Gastroesophageal sphincter (tissue), 4 donors: ENCODE data around the gene ATP2C1. TPM values are rescaled to one million over a fixed set of nuclear protein-coding genes. Genes with fewer than 3 reads are reported as not detected.

Experiments
- ATAC-seq: fragments of 150-250 bp; one replicate; pipeline ENCODE4 v1.9.1; 2016; ENCODE audit warnings: mild to moderate bottlenecking, moderate library complexity
- H3K27ac ChIP-seq, 4 donors: fragments of 200-600 bp; sonication (generic) in 3 of 4; 1 replicate in 3 of 4; 2 replicates in 1 of 4; pipeline ENCODE4 v1.5.1; 2016 to 2019
- H3K27me3 ChIP-seq: fragments of 200-600 bp; sonication (generic); one replicate; pipeline ENCODE4 v1.5.1; 2019
- H3K36me3 ChIP-seq, 2 donors: fragments of 200-600 bp; sonication (generic); one replicate each; pipeline ENCODE4 v1.5.1; 2019; ENCODE audit warnings: control low read depth in 1 of 2
- H3K4me1 ChIP-seq, 3 donors: fragments of 200-600 bp; sonication (generic); 1 replicate in 2 of 3; 2 replicates in 1 of 3; pipeline ENCODE4 v1.5.1; 2016 to 2019; ENCODE audit warnings: control low read depth in 2 of 3
- H3K4me3 ChIP-seq, 2 donors: fragments of 200-600 bp; sonication (generic); one replicate each; pipeline ENCODE4 v1.5.1; 2019; ENCODE audit warnings: mild to moderate bottlenecking in 1 of 2, moderate library complexity in 1 of 2
- H3K9me3 ChIP-seq, 3 donors: fragments of 200-600 bp; sonication (generic); one replicate each; pipeline ENCODE4 v1.5.1; 2017 to 2019; ENCODE audit warnings: control low read depth in 2 of 3
- EP300 ChIP-seq: sonication (generic); formaldehyde crosslinking; IDR thresholded peaks from one replicate; pipeline ENCODE4 v1.6.1; 2017; ENCODE audit warnings: antibody characterized with exemption, mild to moderate bottlenecking
- POLR2A ChIP-seq, 2 donors: fragments of 450-650 bp; IDR thresholded peaks; one replicate each; pipeline ENCODE4 v1.6.1; 2017; ENCODE audit warnings: antibody characterized with exemption in 2 of 2, mild to moderate bottlenecking in 2 of 2, moderate library complexity in 1 of 2
- POLR2AphosphoS5 ChIP-seq: sonication (generic); formaldehyde crosslinking; IDR thresholded peaks from one replicate; pipeline ENCODE4 v1.6.1; 2017; ENCODE audit warnings: antibody characterized with exemption
- WGBS, 2 donors: methylation state at CpG; one replicate each; pipeline ENCODE4 v1.1.5; 2018; ENCODE audit warnings: low coverage in 1 of 2; 5-methylcytosine and 5-hydroxymethylcytosine counted together
- total RNA-seq, 4 donors: library from RNA; depleted of rRNA; stranded (reverse); fragments of >200 nt; gene quantifications; one replicate each; pipeline ENCODE4 v1.1.0, GENCODE V29; 2016
- TF ChIP-seq, protein P1 (sequence below), 4 experiments: fragments of 200-600 bp in 2 of 4; fragments of 450-650 bp in 2 of 4; sonication (generic) in 1 of 4; IDR thresholded peaks; one replicate each; pipeline ENCODE4 v1.5.1; 2017 to 2019; ENCODE audit warnings: antibody characterized with exemption in 4 of 4, mild to moderate bottlenecking in 2 of 4, moderate library complexity in 2 of 4

Gene ATP2C1
- total RNA-seq, 4 donors from 2014 or later = 36.7 to 56.6 (median 44.8) TPM

DNA sequence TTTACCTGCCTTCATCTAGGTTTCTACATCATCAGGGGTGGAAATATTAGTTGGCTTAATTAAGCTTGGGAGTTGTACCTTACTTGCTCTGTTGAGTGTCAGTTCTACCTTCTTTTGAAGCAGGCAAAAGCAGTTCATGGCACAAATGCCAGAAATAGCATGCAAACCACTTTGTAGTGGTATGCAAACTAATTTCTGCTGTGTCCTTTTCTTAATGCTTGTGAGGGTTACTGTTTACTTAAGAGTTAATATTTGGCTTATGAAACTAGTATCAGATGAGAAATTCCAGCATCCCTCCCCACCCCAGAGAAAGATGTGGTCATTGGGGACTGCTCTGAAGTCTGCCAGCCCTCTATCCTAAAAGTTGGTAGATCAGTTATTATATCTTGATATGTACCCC lies 7.1 kb downstream of the ATP2C1 start:
- Histone ChIP-seq H3K9me3 (no peaks in the 10 kb centered on the region), H3K27me3 (no peaks in the 10 kb centered on the region), H3K4me3 (no peak overlapping the region), H3K36me3 (no peaks in the 10 kb centered on the region), H3K4me1 (peaks cover 0 to 78% (median 3%) of the 10 kb centered on the region in 3 donors), H3K27ac (no peak overlapping the region)
- no peak for ATAC-seq
- TF ChIP-seq EP300 (no peak), POLR2AphosphoS5 (no peak), POLR2A (IDR thresholded peaks at IDR 0.05) (no peak)
- TF ChIP-seq, protein P1, sequence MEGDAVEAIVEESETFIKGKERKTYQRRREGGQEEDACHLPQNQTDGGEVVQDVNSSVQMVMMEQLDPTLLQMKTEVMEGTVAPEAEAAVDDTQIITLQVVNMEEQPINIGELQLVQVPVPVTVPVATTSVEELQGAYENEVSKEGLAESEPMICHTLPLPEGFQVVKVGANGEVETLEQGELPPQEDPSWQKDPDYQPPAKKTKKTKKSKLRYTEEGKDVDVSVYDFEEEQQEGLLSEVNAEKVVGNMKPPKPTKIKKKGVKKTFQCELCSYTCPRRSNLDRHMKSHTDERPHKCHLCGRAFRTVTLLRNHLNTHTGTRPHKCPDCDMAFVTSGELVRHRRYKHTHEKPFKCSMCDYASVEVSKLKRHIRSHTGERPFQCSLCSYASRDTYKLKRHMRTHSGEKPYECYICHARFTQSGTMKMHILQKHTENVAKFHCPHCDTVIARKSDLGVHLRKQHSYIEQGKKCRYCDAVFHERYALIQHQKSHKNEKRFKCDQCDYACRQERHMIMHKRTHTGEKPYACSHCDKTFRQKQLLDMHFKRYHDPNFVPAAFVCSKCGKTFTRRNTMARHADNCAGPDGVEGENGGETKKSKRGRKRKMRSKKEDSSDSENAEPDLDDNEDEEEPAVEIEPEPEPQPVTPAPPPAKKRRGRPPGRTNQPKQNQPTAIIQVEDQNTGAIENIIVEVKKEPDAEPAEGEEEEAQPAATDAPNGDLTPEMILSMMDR (IDR thresholded peaks at IDR 0.05) = no peak

- Histone ChIP-seq H3K4me1 (peaks cover 0 to 78% (median 3%) of the 10 kb centered on the region in 3 donors), H3K4me3 (no peak overlapping the region), H3K36me3 (no peaks in the 10 kb centered on the region), H3K9me3 (no peaks in the 10 kb centered on the region), H3K27me3 (no peaks in the 10 kb centered on the region), H3K27ac (no peak overlapping the region)
- TF ChIP-seq EP300 = no peak
- no peak for TF ChIP-seq POLR2AphosphoS5
- no peak for TF ChIP-seq POLR2A (IDR thresholded peaks at IDR 0.05)
- TF ChIP-seq, protein P1 (IDR thresholded peaks at IDR 0.05) = no peak
- 57 to 74% methylated on average over 3 to 6 of the region's 6 CpGs for WGBS, 2 donors
- no peak for ATAC-seq
Measured at GRCh38 chr3:130901463-130902204, 7.8 kb downstream of the ATP2C1 start.

DNA sequence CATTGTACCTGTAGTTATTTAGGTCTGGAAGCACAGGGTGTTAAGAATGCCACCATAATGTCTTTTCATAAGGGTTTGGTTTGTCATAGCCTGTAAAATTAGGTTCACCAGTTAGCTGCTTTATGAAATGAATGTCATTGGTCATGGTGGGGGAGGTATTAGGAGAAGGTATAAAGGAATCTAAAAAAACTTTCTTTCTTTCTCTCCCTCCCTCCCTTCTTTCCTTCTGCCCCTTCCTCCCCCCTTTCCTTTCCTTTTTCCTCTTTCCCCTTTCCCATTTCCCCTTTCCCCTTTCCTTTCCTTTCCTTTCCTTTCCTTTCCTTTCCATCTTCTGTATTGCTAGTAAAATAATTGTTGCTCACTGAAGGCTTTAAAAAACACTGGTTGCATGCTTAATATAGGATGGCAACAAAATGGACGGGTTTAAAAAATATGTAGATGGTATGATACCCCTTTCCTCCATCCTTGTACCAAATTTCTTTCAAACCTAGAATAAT lies 9.6 kb downstream of the ATP2C1 start:
- TF ChIP-seq POLR2A (IDR thresholded peaks at IDR 0.05) = no peak
- TF ChIP-seq EP300 = no peak
- TF ChIP-seq POLR2AphosphoS5 = no peak
- TF ChIP-seq, protein P1 (IDR thresholded peaks at IDR 0.05) = no peak
- H3K9me3 ChIP-seq = no peaks in the 10 kb centered on the region
- WGBS, 2 donors = 90 to 100% methylated on average over 1 of the region's 1 CpG
- no peak overlapping the region for H3K4me3 ChIP-seq
- H3K27ac ChIP-seq = no peak overlapping the region
- no peak for ATAC-seq
- no peaks in the 10 kb centered on the region for H3K36me3 ChIP-seq
- peaks cover 0 to 66% (median 3%) of the 10 kb centered on the region in 3 donors for H3K4me1 ChIP-seq
- H3K27me3 ChIP-seq = no peaks in the 10 kb centered on the region

GRCh38 chr3:130904491-130904890 lies 10.6 kb downstream of the ATP2C1 start:
- no peak overlapping the region for H3K27ac ChIP-seq
- TF ChIP-seq POLR2A (IDR thresholded peaks at IDR 0.05) (no peak), EP300 (no peak), POLR2AphosphoS5 (no peak)
- TF ChIP-seq, protein P1 (IDR thresholded peaks at IDR 0.05) = no peak
- H3K4me1 ChIP-seq = peaks cover 0 to 60% (median 3%) of the 10 kb centered on the region in 3 donors
- 81 to 85% methylated on average over 1 of the region's 1 CpG for WGBS, 2 donors
- no peaks in the 10 kb centered on the region for H3K36me3 ChIP-seq
- no peak for ATAC-seq
- no peaks in the 10 kb centered on the region for H3K27me3 ChIP-seq
- no peaks in the 10 kb centered on the region for H3K9me3 ChIP-seq
- no peak overlapping the region for H3K4me3 ChIP-seq

DNA sequence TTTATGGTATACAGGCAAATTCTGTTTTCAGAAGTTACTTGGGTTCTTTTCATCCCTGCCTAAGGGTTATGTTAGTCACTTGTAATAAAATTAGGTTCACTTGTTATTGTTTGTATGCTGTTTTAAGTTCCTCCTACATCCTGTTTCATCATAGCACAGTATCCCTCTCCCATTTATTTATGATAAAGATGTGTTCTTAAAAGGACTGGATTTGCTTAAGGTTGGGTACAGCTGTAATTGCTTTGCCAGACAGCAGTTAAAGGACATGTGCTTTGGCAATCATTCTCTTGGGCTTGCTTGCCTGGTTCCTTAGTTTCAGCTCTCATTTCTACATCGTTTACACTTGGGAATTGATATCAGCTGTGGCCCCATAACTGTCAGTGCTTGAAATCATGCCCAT lies 11.7 kb downstream of the ATP2C1 start:
- H3K4me3 ChIP-seq = no peak overlapping the region

More for the DNA sequence above, 11.7 kb downstream of the ATP2C1 start:
- no peak overlapping the region for H3K27ac ChIP-seq
- ATAC-seq = no peak
- peaks cover 0 to 56% (median 3%) of the 10 kb centered on the region in 3 donors for H3K4me1 ChIP-seq
- no peaks in the 10 kb centered on the region for H3K9me3 ChIP-seq
- no peaks in the 10 kb centered on the region for H3K36me3 ChIP-seq
- 31% methylated on average over 1 of the region's 1 CpG; no CpG with 5 or more reads in 1 of the 2 donors for WGBS, 2 donors
- TF ChIP-seq POLR2A (IDR thresholded peaks at IDR 0.05) (no peak), POLR2AphosphoS5 (no peak), EP300 (no peak)
- TF ChIP-seq, protein P1 (IDR thresholded peaks at IDR 0.05) = no peak
- H3K27me3 ChIP-seq = no peaks in the 10 kb centered on the region
